HCT116 (cell line): ENCODE measurements around the gene C3orf20.

Experiments
- POLR2A ChIP-seq: IDR thresholded peaks from 2 replicates; pipeline ENCODE4 v1.7.0; 2011; ENCODE audit warnings: borderline replicate concordance; ENCODE audit not compliant: insufficient read depth, insufficient read length; ENCODE audit errors: extremely low read depth
- ZNF274 ChIP-seq: fragments of 200-500 bp; sonication (Bioruptor generic); IDR thresholded peaks from 2 replicates; pipeline ENCODE4 v1.6.1; 2014; ENCODE audit warnings: mild to moderate bottlenecking, low read depth, low read length, inconsistent platforms
- TF ChIP-seq, protein P1 (sequence below), 3 experiments: fragments of 200-600 bp in 1 of 3; sonication (generic) in 1 of 3; IDR thresholded peaks in 2 of 3; conservative IDR thresholded peaks in 1 of 3; 2 replicates each; pipeline ENCODE4 v1.5.1; 2012 to 2017; ENCODE audit warnings: low read depth in 2 of 3, low read length in 2 of 3, antibody characterized with exemption in 1 of 3, borderline replicate concordance in 1 of 3, control low read depth in 1 of 3, mild to moderate bottlenecking in 1 of 3, mixed read lengths in 1 of 3, mixed run types in 1 of 3, moderate library complexity in 1 of 3; ENCODE audit not compliant: insufficient read depth in 1 of 3
- TF ChIP-seq, protein P2 (sequence below): IDR thresholded peaks from 2 replicates; pipeline ENCODE4 v1.6.1; 2012

DNA sequence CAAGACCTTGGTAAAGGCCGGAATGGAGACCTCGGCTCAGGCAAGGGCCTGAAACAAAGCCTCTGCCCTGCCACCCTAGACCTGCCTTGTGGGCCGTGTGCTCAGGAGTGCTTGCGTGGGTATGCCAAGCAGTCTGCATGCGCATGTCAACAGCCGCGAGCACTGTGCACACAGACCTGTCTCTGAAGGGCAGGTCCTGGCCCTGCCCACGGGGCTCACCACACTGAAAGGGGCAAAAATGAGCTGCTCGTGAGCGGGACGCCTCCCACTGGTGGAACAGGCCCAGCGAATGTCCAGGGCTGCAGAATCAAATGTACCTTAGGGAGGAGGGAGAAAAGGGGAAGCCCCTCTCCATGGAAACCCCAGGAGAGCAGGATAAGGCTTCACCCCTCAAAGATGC, 99.5 kb downstream of the C3orf20 start:
- TF ChIP-seq ZNF274 (no peak), POLR2A (no peak)
- TF ChIP-seq, protein P1, sequence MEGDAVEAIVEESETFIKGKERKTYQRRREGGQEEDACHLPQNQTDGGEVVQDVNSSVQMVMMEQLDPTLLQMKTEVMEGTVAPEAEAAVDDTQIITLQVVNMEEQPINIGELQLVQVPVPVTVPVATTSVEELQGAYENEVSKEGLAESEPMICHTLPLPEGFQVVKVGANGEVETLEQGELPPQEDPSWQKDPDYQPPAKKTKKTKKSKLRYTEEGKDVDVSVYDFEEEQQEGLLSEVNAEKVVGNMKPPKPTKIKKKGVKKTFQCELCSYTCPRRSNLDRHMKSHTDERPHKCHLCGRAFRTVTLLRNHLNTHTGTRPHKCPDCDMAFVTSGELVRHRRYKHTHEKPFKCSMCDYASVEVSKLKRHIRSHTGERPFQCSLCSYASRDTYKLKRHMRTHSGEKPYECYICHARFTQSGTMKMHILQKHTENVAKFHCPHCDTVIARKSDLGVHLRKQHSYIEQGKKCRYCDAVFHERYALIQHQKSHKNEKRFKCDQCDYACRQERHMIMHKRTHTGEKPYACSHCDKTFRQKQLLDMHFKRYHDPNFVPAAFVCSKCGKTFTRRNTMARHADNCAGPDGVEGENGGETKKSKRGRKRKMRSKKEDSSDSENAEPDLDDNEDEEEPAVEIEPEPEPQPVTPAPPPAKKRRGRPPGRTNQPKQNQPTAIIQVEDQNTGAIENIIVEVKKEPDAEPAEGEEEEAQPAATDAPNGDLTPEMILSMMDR (IDR thresholded peaks at IDR 0.05 in 2 of 3, conservative IDR thresholded peaks at IDR 0.05 in 1 of 3; ENCODE audit: borderline replicate concordance in 1 of 3, insufficient read depth in 1 of 3, low read depth in 2 of 3, low read length in 2 of 3): no peak
- TF ChIP-seq, protein P2, sequence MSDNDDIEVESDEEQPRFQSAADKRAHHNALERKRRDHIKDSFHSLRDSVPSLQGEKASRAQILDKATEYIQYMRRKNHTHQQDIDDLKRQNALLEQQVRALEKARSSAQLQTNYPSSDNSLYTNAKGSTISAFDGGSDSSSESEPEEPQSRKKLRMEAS: no peak
